Left lung (tissue), 10 donors: Measurements from ENCODE around the gene S1PR3. TPM values are rescaled to one million over a fixed set of nuclear protein-coding genes. Genes with fewer than 3 reads are reported as not detected.

ENCODE experiments used
- ATAC-seq: fragments of 200-7000 bp; cut with Tn5 transposase; one replicate; pipeline ENCODE4 v1.9.1; 2020; ENCODE audit warnings: moderate library complexity
- DNase-seq, 4 donors: peaks; one replicate each; pipeline ENCODE4 v3.0.0-alpha.2; 2013 to 2020
- H3K27ac ChIP-seq, 2 donors: fragments of 200-600 bp; sonication (generic) in 1 of 2; one replicate each; pipeline versions ENCODE4 v1.5.0 to v1.8.0; 2020 to 2021
- H3K27me3 ChIP-seq, 2 donors: fragments of 200-600 bp; sonication (generic) in 1 of 2; one replicate each; pipeline versions ENCODE4 v1.5.0 to v1.8.0; 2020 to 2021
- H3K36me3 ChIP-seq, 2 donors: fragments of 200-600 bp; sonication (generic) in 1 of 2; one replicate each; pipeline versions ENCODE4 v1.5.0 to v1.8.0; 2020 to 2021
- H3K4me1 ChIP-seq, 2 donors: fragments of 200-600 bp; one replicate each; pipeline ENCODE4 v1.8.0; 2021
- H3K4me3 ChIP-seq, 2 donors: fragments of 200-600 bp; sonication (generic) in 1 of 2; one replicate each; pipeline versions ENCODE4 v1.5.0 to v1.8.0; 2020 to 2021; ENCODE audit warnings: mild to moderate bottlenecking in 1 of 2
- H3K9me3 ChIP-seq, 2 donors: fragments of 200-600 bp; sonication (generic) in 1 of 2; one replicate each; pipeline versions ENCODE4 v1.5.0 to v1.8.0; 2020 to 2021
- intact Hi-C, 2 donors: fragments of 100-400 bp; cut with DNase I; formaldehyde crosslinking; loops; one replicate each; pipeline versions ENCODE4 v1.11.2 to v1.14.2; 2022
- polyA plus RNA-seq, 6 donors: library from polyadenylated mRNA; unstranded; fragments of 120-200 nt; gene quantifications; one replicate each; pipeline ENCODE4 v1.2.1, GENCODE V29; 2013; ENCODE audit not compliant: insufficient read length in 6 of 6
- total RNA-seq, 2 donors: library from RNA; stranded (reverse); fragmentation: NEBNext Ultra II Directional; extraction: Animal tissue kit (Norgen Biotek cat#: 25700); gene quantifications; one replicate each; pipeline ENCODE4 v1.2.1, GENCODE V29; 2021
- TF ChIP-seq, protein P1 (sequence below), 2 donors: fragments of 200-600 bp; sonication (generic) in 1 of 2; IDR thresholded peaks; one replicate each; pipeline versions ENCODE4 v1.5.0 to v1.8.0; 2021; ENCODE audit warnings: antibody characterized with exemption in 2 of 2
- donor health status: DM: no; HTN: yes; CAD: no.
- donor health status: DM: no; HTN: no; CAD: no.

The S1PR3 gene
- total and polyA plus RNA-seq, 8 donors = 6.9 to 113 (median 82.0) TPM

GRCh38 chr9:89047667-89048066 is 56.4 kb downstream of the S1PR3 start:
- ATAC-seq (no peak), DNase-seq (no peak)
- Histone ChIP-seq H3K9me3 (no peaks in the 10 kb centered on the region), H3K4me3 (no peak overlapping the region), H3K27me3 (no peaks in the 10 kb centered on the region), H3K4me1 (no peaks in the 10 kb centered on the region), H3K36me3 (no peaks in the 10 kb centered on the region), H3K27ac (no peak overlapping the region)
- TF ChIP-seq, protein P1, sequence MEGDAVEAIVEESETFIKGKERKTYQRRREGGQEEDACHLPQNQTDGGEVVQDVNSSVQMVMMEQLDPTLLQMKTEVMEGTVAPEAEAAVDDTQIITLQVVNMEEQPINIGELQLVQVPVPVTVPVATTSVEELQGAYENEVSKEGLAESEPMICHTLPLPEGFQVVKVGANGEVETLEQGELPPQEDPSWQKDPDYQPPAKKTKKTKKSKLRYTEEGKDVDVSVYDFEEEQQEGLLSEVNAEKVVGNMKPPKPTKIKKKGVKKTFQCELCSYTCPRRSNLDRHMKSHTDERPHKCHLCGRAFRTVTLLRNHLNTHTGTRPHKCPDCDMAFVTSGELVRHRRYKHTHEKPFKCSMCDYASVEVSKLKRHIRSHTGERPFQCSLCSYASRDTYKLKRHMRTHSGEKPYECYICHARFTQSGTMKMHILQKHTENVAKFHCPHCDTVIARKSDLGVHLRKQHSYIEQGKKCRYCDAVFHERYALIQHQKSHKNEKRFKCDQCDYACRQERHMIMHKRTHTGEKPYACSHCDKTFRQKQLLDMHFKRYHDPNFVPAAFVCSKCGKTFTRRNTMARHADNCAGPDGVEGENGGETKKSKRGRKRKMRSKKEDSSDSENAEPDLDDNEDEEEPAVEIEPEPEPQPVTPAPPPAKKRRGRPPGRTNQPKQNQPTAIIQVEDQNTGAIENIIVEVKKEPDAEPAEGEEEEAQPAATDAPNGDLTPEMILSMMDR (IDR thresholded peaks at IDR 0.05) = no peak
- intact Hi-C loops = no loop called here

- no peaks in the 10 kb centered on the region for H3K36me3 ChIP-seq
- no peak overlapping the region for H3K27ac ChIP-seq
- no peaks in the 10 kb centered on the region for H3K4me1 ChIP-seq
- H3K9me3 ChIP-seq = no peaks in the 10 kb centered on the region
- no peak overlapping the region for H3K4me3 ChIP-seq
- TF ChIP-seq, protein P1 (IDR thresholded peaks at IDR 0.05) = no peak
- ATAC-seq (no peak), DNase-seq (no peak)
- intact Hi-C loops = no loop called here
- no peaks in the 10 kb centered on the region for H3K27me3 ChIP-seq
Measured at GRCh38 chr9:89048616-89049015, 57.3 kb downstream of the S1PR3 start.

DNA sequence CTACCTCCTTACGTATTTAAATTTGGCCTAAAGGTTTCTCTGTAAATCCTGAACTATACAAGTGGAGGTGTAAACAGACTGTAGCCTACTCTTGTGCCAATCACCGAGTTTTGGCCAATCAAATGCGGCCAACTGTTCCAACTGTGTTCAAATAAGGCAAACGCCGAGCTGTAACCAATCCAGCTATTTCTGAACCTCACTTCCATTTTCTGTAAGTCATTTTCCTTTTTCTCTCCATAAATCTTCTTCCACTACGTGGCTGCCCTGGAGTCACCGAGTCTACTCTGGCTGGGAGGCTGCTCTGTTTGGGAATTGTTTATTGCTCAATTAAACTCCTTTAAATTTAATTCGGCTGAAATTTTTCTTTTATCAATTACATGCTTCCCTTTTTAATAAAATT is 58.4 kb downstream of the S1PR3 start:
- ATAC-seq (no peak), DNase-seq (no peak)
- Histone ChIP-seq H3K36me3 (no peaks in the 10 kb centered on the region), H3K27ac (no peak overlapping the region), H3K9me3 (no peaks in the 10 kb centered on the region), H3K27me3 (no peaks in the 10 kb centered on the region), H3K4me1 (no peaks in the 10 kb centered on the region), H3K4me3 (no peak overlapping the region)
- TF ChIP-seq, protein P1 (IDR thresholded peaks at IDR 0.05) = no peak
- intact Hi-C loops = no loop called here

DNA sequence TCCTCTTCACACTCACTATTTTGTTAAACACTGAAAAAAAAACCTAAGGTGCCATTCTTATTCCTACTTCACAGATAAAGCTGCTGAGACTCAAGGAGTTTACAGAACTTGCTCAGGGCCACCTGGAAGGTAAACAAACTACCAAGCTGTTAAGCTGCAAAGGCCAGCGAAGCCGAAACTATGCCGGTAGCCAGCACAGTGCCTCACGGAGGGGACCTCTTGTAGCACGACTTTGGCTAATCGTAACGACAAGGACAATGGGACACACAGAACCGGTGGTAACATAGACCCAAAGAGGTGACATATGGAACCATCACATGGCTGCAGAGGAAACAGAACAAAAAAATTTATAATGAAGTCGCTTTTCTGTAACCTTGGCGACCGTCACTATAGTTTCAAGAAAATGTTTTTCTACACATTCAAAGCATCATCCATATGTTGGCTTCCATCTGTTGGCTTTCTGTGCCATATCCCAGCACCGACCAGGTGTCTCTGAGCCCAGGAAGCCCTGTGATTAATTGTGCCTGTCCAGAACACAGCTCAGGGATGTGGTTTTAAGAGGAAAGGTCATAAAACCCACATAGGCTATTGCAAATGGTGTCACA is 60.3 kb downstream of the S1PR3 start:
- H3K36me3 ChIP-seq = no peaks in the 10 kb centered on the region
- H3K27ac ChIP-seq = no peak overlapping the region
- no peaks in the 10 kb centered on the region for H3K9me3 ChIP-seq
- ATAC-seq (no peak), DNase-seq (no peak)
- H3K4me1 ChIP-seq = no peaks in the 10 kb centered on the region
- no peak overlapping the region for H3K4me3 ChIP-seq
- intact Hi-C loops = no loop called here
- TF ChIP-seq, protein P1 (IDR thresholded peaks at IDR 0.05) = no peak
- no peaks in the 10 kb centered on the region for H3K27me3 ChIP-seq

DNA sequence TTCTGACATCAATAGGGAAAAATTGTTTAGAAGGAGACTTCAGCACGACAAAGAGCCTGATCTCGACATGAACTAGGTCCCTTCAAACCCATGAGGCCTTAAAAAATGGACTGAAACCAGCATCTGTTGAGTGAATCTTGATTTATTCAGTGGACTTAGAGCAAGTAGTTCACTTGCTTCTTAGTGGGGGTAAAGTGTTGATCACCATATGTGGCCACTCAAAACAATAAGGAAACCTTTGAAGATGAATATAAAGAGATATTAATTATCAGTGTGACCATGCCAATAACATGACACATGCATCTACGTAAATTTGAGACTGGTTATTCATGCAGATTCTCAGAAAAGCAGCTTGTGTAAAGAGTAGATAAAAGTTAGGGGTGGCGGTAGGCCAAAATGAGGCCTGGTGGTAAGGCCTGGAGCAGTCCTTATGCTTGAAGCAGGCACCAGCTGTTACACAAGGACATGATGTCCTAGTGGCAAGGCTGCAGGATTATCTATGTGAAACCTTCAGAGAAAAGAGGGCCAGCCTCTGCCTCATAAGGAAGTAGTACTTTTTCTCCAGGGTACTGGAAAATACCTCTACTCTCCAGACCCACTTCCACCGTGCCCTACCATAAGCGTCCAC is 61.3 kb downstream of the S1PR3 start:
- H3K27me3 ChIP-seq = no peaks in the 10 kb centered on the region
- ATAC-seq (no peak), DNase-seq (peak in 1 of 4 donors; percentile 42)
- H3K4me3 ChIP-seq = no peak overlapping the region
- no peak overlapping the region for H3K27ac ChIP-seq
- TF ChIP-seq, protein P1 (IDR thresholded peaks at IDR 0.05) = no peak
- intact Hi-C loops = no loop called here
- H3K4me1 ChIP-seq = no peaks in the 10 kb centered on the region
- no peaks in the 10 kb centered on the region for H3K9me3 ChIP-seq
- no peaks in the 10 kb centered on the region for H3K36me3 ChIP-seq
